HTR-8/SVneo (cell line): ENCODE results near the gene TNK2.
A peak's percentile ranks its signal among the peaks of the same experiment; 100 is the strongest.
"Not testable (repeated sequence)": the region's sequence is repeated elsewhere in the genome, so short reads cannot be mapped to it uniquely, and the experiment has no call there.

ENCODE experiments used
- DNase-seq: peaks from one replicate; pipeline ENCODE4 v3.0.0; 2011; ENCODE audit warnings: low spot score, mixed read lengths; ENCODE audit not compliant: insufficient read length
- FAIRE-seq: peaks from 2 replicates; lab custom pipeline; 2011; peaks lifted over from hg19 to GRCh38; lab: Jason Lieb, UNC

TNK2 gene

GRCh38 chr3:195901836-195902585, 6.3 kb downstream of the TNK2 start:
- FAIRE-seq, DNase-seq: not testable (repeated sequence)

GRCh38 chr3:195900436-195901355, 7.7 kb downstream of the TNK2 start:
- DNase-seq (no peak), FAIRE-seq (no peak)

GRCh38 chr3:195899701-195900435, 8.5 kb downstream of the TNK2 start:
- no peak for DNase-seq
- no peak for FAIRE-seq

- DNase-seq, result peak; percentile 30
- no peak for FAIRE-seq
These were observed 10.4 kb downstream of the TNK2 start for GRCh38 chr3:195897853-195898415.

- FAIRE-seq (no peak), DNase-seq (peak; percentile 52)
These were observed 11.1 kb downstream of the TNK2 start for GRCh38 chr3:195897081-195897852.

GRCh38 chr3:195896361-195897080, 11.8 kb downstream of the TNK2 start:
- no peak for FAIRE-seq
- DNase-seq, result peak; percentile 53

GRCh38 chr3:195895861-195896360, 12.4 kb downstream of the TNK2 start:
- FAIRE-seq (no peak), DNase-seq (peak; percentile 51)

GRCh38 chr3:195895078-195895860, 13.1 kb downstream of the TNK2 start:
- peak; percentile 63 for DNase-seq
- FAIRE-seq, result no peak

GRCh38 chr3:195893916-195894465, 14.4 kb downstream of the TNK2 start:
- FAIRE-seq (no peak), DNase-seq (no peak)

GRCh38 chr3:195893516-195893915, 14.8 kb downstream of the TNK2 start:
- FAIRE-seq, result no peak
- no peak for DNase-seq

GRCh38 chr3:195893044-195893395, 15.3 kb downstream of the TNK2 start:
- FAIRE-seq (no peak), DNase-seq (no peak)

GRCh38 chr3:195892105-195893043, 16.0 kb downstream of the TNK2 start:
- DNase-seq (no peak), FAIRE-seq (no peak)

GRCh38 chr3:195891431-195892104, 16.8 kb downstream of the TNK2 start:
- FAIRE-seq (no peak), DNase-seq (no peak)

- FAIRE-seq (no peak), DNase-seq (no peak)
These were observed 18.5 kb downstream of the TNK2 start for GRCh38 chr3:195889870-195890295.

GRCh38 chr3:195888981-195889869, 19.1 kb downstream of the TNK2 start:
- FAIRE-seq (no peak), DNase-seq (no peak)
